GM23338 (cell line): ENCODE measurements around the gene COL4A1. TPM values are rescaled to one million over a fixed set of nuclear protein-coding genes. Genes with fewer than 3 reads are reported as not detected.

Source experiments
- ATAC-seq: fragments of 200-7000 bp; cut with Tn5 transposase; 3 replicates; pipeline ENCODE4 v1.9.1; 2020
- DNase-seq: peaks from one replicate; pipeline ENCODE4 v3.0.0-alpha.2; 2015; ENCODE audit warnings: low spot score
- H2AFZ ChIP-seq: fragments of 200-600 bp; sonication (generic); 2 replicates; pipeline ENCODE4 v1.8.0; 2016; ENCODE audit warnings: antibody characterized with exemption, mild to moderate bottlenecking, moderate library complexity
- H3F3A ChIP-seq: fragments of 200-600 bp; sonication (generic); replicated peaks from 2 replicates; pipeline ENCODE4 v1.8.0; 2017; ENCODE audit warnings: antibody characterized with exemption, mixed run types, low read depth
- H3K27ac ChIP-seq: fragments of 200-600 bp; sonication (generic); 2 replicates; pipeline ENCODE4 v1.6.1; 2016; ENCODE audit warnings: low read depth
- H3K27me3 ChIP-seq: fragments of 200-600 bp; sonication (generic); 2 replicates; pipeline ENCODE4 v1.8.0; 2016; ENCODE audit warnings: mild to moderate bottlenecking, mixed run types, moderate library complexity; ENCODE audit not compliant: insufficient read depth
- H3K36me3 ChIP-seq: fragments of 200-600 bp; sonication (generic); 2 replicates; pipeline ENCODE4 v1.8.0; 2016; ENCODE audit warnings: mild to moderate bottlenecking; ENCODE audit not compliant: insufficient read depth
- H3K4me1 ChIP-seq: fragments of 200-600 bp; sonication (generic); 2 replicates; pipeline ENCODE4 v1.8.0; 2016; ENCODE audit warnings: mild to moderate bottlenecking, moderate library complexity; ENCODE audit not compliant: insufficient read depth
- H3K4me2 ChIP-seq: fragments of 200-600 bp; sonication (generic); 2 replicates; pipeline ENCODE4 v1.7.1; 2017; ENCODE audit warnings: mixed run types
- H3K4me3 ChIP-seq: fragments of 200-600 bp; sonication (generic); 2 replicates; pipeline ENCODE4 v1.6.1; 2016; ENCODE audit warnings: mixed run types
- H3K79me2 ChIP-seq: fragments of 200-600 bp; sonication (generic); replicated peaks from 2 replicates; pipeline ENCODE4 v1.8.0; 2017; ENCODE audit warnings: mild to moderate bottlenecking; ENCODE audit not compliant: insufficient read depth
- H3K9me2 ChIP-seq: fragments of 200-600 bp; sonication (generic); 2 replicates; pipeline ENCODE4 v1.8.0; 2017; ENCODE audit not compliant: insufficient read depth
- H4K20me1 ChIP-seq: fragments of 200-600 bp; sonication (generic); replicated peaks from 2 replicates; pipeline ENCODE4 v1.8.0; 2017; ENCODE audit warnings: mild to moderate bottlenecking; ENCODE audit not compliant: insufficient read depth
- H3K27ac Mint-ChIP-seq: 2 replicates; pipeline ENCODE4 v1.8.0; 2020; ENCODE audit warnings: inconsistent platforms, mild to moderate bottlenecking, moderate library complexity, mixed read lengths
- H3K27me3 Mint-ChIP-seq: 3 replicates; pipeline ENCODE4 v1.8.0; 2022; ENCODE audit warnings: low read depth, mild to moderate bottlenecking, moderate library complexity, mixed read lengths, inconsistent platforms; ENCODE audit not compliant: insufficient read depth, poor library complexity
- H3K36me3 Mint-ChIP-seq: 3 replicates; pipeline ENCODE4 v1.8.0; 2021; ENCODE audit warnings: low read depth, mild to moderate bottlenecking, inconsistent platforms, moderate library complexity, mixed read lengths
- H3K4me1 Mint-ChIP-seq: 3 replicates; pipeline ENCODE4 v1.8.0; 2020; ENCODE audit warnings: mild to moderate bottlenecking, inconsistent platforms, mixed read lengths
- H3K4me3 Mint-ChIP-seq: 3 replicates; pipeline ENCODE4 v1.8.0; 2021; ENCODE audit warnings: moderate library complexity, mild to moderate bottlenecking, inconsistent platforms, mixed read lengths
- H3K9me3 Mint-ChIP-seq: 3 replicates; pipeline ENCODE4 v1.8.0; 2020; ENCODE audit warnings: moderate library complexity, mild to moderate bottlenecking, inconsistent platforms, mixed read lengths
- EZH2 ChIP-seq: fragments of 200-600 bp; sonication (generic); IDR thresholded peaks from one replicate; pipeline ENCODE4 v1.8.0; 2017; ENCODE audit warnings: antibody characterized with exemption, mild to moderate bottlenecking, low read depth; ENCODE audit not compliant: unreplicated experiment
- EZH2phosphoT487 ChIP-seq: fragments of 200-600 bp; sonication (generic); IDR thresholded peaks from one replicate; pipeline ENCODE4 v1.8.1; 2018; ENCODE audit warnings: antibody characterized with exemption; ENCODE audit not compliant: unreplicated experiment
- JUNB ChIP-seq: IDR thresholded peaks from one replicate; pipeline ENCODE4 v1.6.1; 2016; ENCODE audit warnings: antibody characterized with exemption; ENCODE audit not compliant: unreplicated experiment
- NANOG ChIP-seq: IDR thresholded peaks from 2 replicates; pipeline ENCODE4 v1.6.1; 2016; ENCODE audit warnings: antibody characterized with exemption, borderline replicate concordance
- POLR2AphosphoS5 ChIP-seq: IDR thresholded peaks from 2 replicates; pipeline ENCODE4 v1.6.1; 2016; ENCODE audit warnings: antibody characterized with exemption, low read depth
- ZNF331 ChIP-seq: fragments of 250-450 bp; sonication (Bioruptor Pico); IDR thresholded peaks from 2 replicates; pipeline ENCODE4 v1.5.0; 2020; ENCODE audit warnings: low read depth, mild to moderate bottlenecking, moderate library complexity
- polyA plus RNA-seq: library from polyadenylated mRNA; unstranded; fragments of >200 nt; fragmentation: Nextera tagmentation; extraction: Ambion mirVana; gene quantifications from 2 replicates; pipeline ENCODE4 v1.2.1, GENCODE V29; 2016
- total RNA-seq: library from RNA; depleted of rRNA; stranded (reverse); fragments of >200 nt; shearing (Covaris generic); gene quantifications from 2 replicates; pipeline ENCODE4 v1.2.3, GENCODE V29; 2014
- TF ChIP-seq, protein P1 (sequence below), 2 experiments: fragments of 200-600 bp in 1 of 2; sonication (generic) in 1 of 2; conservative IDR thresholded peaks; 2 replicates each; pipeline versions ENCODE4 v1.5.1 to v1.6.1; 2016 to 2017; ENCODE audit warnings: antibody characterized with exemption in 2 of 2, low read depth in 2 of 2, mild to moderate bottlenecking in 2 of 2, moderate library complexity in 1 of 2
- TF ChIP-seq, protein P2 (sequence below): fragments of 250-450 bp; sonication (Bioruptor Pico); IDR thresholded peaks from 2 replicates; pipeline ENCODE4 v1.5.0; 2020; ENCODE audit warnings: mild to moderate bottlenecking, moderate library complexity
- TF ChIP-seq, protein P3 (sequence below): IDR thresholded peaks from one replicate; pipeline ENCODE4 v1.6.1; 2018; ENCODE audit warnings: antibody characterized with exemption; ENCODE audit not compliant: unreplicated experiment

The COL4A1 gene
- total and polyA plus RNA-seq, 2 experiments from 2014 or later = 39.1 to 110 TPM

DNA sequence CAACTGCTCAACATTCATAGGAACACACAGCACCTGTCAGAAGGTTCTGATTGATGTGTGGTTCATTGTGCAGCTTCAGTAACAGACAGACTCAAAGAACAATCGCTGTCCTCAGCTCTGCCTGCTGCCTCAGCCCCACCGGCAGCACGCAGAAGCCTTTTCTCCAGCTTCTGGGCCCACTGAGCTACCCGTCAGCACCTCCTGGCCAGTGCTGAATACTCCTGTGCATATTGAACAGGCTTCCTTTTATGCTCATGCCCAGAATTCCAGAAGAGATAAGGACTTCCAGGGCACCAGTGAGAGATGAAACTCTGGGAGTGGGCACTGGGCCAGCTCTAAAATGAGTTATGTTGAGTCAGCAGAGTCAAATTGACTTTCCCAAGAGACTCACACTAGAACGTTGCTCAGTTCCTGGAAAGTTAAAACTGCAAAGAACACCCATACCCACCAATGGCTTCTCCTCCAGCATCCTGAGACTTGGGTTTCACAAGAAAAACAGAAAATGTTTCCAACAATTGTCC, 119.3 kb downstream of the COL4A1 start:
- Mint-ChIP-seq H3K4me3 (no peak overlapping the region), H3K4me1 (peaks cover 8% of the 10 kb centered on the region; the same call in 2 of the 3 replicates), H3K9me3 (no peaks in the 10 kb centered on the region), H3K27ac (no peak overlapping the region), H3K27me3 (peaks cover 11% of the 10 kb centered on the region), H3K36me3 (peaks cover 16% of the 10 kb centered on the region)
- DNase-seq (no peak), ATAC-seq (no peak)
- Histone ChIP-seq H3K4me3 (no peak overlapping the region), H3K4me2 (no peak overlapping the region), H3K4me1 (no peaks in the 10 kb centered on the region), H4K20me1 (no peaks in the 10 kb centered on the region; the same call in 1 of the 2 replicates), H2AFZ (no peak overlapping the region), H3K9me2 (no peaks in the 10 kb centered on the region), H3K36me3 (no peaks in the 10 kb centered on the region; the same call in 1 of the 2 replicates), H3F3A (no peaks in the 10 kb centered on the region), H3K27ac (no peak overlapping the region), H3K79me2 (no peaks in the 10 kb centered on the region), H3K27me3 (no peaks in the 10 kb centered on the region)
- TF ChIP-seq EZH2 = no peak

DNA sequence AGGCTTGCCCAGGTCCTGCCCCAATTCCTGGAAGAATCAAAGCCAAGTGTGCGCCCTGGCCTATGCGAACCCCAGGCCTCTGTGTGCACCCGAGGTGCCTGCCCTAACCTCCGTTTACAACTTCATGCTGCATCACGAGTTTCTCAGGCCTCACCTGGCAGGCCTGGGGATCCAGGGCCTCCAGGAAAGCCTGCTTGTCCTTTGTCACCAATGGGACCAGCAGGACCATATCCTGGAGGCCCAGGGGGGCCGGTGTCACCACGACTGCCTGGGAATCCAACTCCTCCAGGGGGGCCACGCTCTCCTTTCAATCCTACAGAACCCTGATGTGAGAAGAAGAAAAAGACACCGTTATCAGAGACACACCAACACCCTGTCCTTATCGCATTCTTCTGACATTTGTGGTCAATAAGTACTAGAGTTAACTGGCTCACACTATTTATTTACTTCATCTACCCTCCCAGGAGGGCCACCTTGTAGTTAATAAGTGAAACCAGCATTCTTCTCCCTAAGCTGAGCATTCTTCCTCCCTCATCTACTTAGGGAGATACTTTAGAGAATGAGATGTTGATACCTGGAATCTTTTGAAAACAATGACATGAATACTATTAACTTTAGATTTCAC, 120.6 kb downstream of the COL4A1 start:
- no peak overlapping the region for H2AFZ ChIP-seq
- no peak overlapping the region for H3K27ac ChIP-seq
- no peaks in the 10 kb centered on the region; the same call in 2 of the 3 replicates for H3K9me3 Mint-ChIP-seq
- peaks cover 23% of the 10 kb centered on the region for H3K36me3 Mint-ChIP-seq
- no peaks in the 10 kb centered on the region for H3K27me3 ChIP-seq
- H3K4me3 ChIP-seq = no peak overlapping the region
- no peak overlapping the region for H3K4me2 ChIP-seq
- no peaks in the 10 kb centered on the region for H3K79me2 ChIP-seq
- no peak overlapping the region for H3K4me3 Mint-ChIP-seq
- TF ChIP-seq, protein P1, sequence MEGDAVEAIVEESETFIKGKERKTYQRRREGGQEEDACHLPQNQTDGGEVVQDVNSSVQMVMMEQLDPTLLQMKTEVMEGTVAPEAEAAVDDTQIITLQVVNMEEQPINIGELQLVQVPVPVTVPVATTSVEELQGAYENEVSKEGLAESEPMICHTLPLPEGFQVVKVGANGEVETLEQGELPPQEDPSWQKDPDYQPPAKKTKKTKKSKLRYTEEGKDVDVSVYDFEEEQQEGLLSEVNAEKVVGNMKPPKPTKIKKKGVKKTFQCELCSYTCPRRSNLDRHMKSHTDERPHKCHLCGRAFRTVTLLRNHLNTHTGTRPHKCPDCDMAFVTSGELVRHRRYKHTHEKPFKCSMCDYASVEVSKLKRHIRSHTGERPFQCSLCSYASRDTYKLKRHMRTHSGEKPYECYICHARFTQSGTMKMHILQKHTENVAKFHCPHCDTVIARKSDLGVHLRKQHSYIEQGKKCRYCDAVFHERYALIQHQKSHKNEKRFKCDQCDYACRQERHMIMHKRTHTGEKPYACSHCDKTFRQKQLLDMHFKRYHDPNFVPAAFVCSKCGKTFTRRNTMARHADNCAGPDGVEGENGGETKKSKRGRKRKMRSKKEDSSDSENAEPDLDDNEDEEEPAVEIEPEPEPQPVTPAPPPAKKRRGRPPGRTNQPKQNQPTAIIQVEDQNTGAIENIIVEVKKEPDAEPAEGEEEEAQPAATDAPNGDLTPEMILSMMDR (conservative IDR thresholded peaks at IDR 0.05; ENCODE audit: low read depth in 2 of 2) = no peak
- TF ChIP-seq, protein P2, sequence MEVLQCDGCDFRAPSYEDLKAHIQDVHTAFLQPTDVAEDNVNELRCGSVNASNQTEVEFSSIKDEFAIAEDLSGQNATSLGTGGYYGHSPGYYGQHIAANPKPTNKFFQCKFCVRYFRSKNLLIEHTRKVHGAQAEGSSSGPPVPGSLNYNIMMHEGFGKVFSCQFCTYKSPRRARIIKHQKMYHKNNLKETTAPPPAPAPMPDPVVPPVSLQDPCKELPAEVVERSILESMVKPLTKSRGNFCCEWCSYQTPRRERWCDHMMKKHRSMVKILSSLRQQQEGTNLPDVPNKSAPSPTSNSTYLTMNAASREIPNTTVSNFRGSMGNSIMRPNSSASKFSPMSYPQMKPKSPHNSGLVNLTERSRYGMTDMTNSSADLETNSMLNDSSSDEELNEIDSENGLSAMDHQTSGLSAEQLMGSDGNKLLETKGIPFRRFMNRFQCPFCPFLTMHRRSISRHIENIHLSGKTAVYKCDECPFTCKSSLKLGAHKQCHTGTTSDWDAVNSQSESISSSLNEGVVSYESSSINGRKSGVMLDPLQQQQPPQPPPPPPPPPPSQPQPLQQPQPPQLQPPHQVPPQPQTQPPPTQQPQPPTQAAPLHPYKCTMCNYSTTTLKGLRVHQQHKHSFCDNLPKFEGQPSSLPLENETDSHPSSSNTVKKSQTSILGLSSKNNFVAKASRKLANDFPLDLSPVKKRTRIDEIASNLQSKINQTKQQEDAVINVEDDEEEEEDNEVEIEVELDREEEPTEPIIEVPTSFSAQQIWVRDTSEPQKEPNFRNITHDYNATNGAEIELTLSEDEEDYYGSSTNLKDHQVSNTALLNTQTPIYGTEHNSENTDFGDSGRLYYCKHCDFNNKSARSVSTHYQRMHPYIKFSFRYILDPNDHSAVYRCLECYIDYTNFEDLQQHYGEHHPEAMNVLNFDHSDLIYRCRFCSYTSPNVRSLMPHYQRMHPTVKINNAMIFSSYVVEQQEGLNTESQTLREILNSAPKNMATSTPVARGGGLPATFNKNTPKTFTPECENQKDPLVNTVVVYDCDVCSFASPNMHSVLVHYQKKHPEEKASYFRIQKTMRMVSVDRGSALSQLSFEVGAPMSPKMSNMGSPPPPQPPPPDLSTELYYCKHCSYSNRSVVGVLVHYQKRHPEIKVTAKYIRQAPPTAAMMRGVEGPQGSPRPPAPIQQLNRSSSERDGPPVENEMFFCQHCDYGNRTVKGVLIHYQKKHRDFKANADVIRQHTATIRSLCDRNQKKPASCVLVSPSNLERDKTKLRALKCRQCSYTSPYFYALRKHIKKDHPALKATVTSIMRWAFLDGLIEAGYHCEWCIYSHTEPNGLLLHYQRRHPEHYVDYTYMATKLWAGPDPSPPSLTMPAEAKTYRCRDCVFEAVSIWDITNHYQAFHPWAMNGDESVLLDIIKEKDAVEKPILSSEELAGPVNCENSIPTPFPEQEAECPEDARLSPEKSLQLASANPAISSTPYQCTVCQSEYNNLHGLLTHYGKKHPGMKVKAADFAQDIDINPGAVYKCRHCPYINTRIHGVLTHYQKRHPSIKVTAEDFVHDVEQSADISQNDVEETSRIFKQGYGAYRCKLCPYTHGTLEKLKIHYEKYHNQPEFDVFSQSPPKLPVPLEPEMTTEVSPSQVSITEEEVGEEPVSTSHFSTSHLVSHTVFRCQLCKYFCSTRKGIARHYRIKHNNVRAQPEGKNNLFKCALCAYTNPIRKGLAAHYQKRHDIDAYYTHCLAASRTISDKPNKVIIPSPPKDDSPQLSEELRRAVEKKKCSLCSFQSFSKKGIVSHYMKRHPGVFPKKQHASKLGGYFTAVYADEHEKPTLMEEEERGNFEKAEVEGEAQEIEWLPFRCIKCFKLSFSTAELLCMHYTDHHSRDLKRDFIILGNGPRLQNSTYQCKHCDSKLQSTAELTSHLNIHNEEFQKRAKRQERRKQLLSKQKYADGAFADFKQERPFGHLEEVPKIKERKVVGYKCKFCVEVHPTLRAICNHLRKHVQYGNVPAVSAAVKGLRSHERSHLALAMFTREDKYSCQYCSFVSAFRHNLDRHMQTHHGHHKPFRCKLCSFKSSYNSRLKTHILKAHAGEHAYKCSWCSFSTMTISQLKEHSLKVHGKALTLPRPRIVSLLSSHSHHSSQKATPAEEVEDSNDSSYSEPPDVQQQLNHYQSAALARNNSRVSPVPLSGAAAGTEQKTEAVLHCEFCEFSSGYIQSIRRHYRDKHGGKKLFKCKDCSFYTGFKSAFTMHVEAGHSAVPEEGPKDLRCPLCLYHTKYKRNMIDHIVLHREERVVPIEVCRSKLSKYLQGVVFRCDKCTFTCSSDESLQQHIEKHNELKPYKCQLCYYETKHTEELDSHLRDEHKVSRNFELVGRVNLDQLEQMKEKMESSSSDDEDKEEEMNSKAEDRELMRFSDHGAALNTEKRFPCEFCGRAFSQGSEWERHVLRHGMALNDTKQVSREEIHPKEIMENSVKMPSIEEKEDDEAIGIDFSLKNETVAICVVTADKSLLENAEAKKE (CRISPR knock-in tag) = no peak
- TF ChIP-seq EZH2 = no peak
- no peak for TF ChIP-seq NANOG
- TF ChIP-seq, protein P3, sequence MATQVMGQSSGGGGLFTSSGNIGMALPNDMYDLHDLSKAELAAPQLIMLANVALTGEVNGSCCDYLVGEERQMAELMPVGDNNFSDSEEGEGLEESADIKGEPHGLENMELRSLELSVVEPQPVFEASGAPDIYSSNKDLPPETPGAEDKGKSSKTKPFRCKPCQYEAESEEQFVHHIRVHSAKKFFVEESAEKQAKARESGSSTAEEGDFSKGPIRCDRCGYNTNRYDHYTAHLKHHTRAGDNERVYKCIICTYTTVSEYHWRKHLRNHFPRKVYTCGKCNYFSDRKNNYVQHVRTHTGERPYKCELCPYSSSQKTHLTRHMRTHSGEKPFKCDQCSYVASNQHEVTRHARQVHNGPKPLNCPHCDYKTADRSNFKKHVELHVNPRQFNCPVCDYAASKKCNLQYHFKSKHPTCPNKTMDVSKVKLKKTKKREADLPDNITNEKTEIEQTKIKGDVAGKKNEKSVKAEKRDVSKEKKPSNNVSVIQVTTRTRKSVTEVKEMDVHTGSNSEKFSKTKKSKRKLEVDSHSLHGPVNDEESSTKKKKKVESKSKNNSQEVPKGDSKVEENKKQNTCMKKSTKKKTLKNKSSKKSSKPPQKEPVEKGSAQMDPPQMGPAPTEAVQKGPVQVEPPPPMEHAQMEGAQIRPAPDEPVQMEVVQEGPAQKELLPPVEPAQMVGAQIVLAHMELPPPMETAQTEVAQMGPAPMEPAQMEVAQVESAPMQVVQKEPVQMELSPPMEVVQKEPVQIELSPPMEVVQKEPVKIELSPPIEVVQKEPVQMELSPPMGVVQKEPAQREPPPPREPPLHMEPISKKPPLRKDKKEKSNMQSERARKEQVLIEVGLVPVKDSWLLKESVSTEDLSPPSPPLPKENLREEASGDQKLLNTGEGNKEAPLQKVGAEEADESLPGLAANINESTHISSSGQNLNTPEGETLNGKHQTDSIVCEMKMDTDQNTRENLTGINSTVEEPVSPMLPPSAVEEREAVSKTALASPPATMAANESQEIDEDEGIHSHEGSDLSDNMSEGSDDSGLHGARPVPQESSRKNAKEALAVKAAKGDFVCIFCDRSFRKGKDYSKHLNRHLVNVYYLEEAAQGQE = no peak
- TF ChIP-seq EZH2phosphoT487 = no peak
- no peak for TF ChIP-seq JUNB
- no peak for TF ChIP-seq POLR2AphosphoS5
- no peak for TF ChIP-seq ZNF331
- H3K27me3 Mint-ChIP-seq = peaks cover 11% of the 10 kb centered on the region
- no peak overlapping the region for H3K27ac Mint-ChIP-seq
- no peaks in the 10 kb centered on the region; the same call in 1 of the 2 replicates for H3K36me3 ChIP-seq
- H3F3A ChIP-seq = no peaks in the 10 kb centered on the region
- DNase-seq (no peak), ATAC-seq (no peak)
- H3K9me2 ChIP-seq = no peaks in the 10 kb centered on the region
- peaks cover 8% of the 10 kb centered on the region for H3K4me1 Mint-ChIP-seq
- H3K4me1 ChIP-seq = no peaks in the 10 kb centered on the region
- no peaks in the 10 kb centered on the region; the same call in 1 of the 2 replicates for H4K20me1 ChIP-seq
